NCI-H128 (cell line): ENCODE results near the gene PLEK2.
"Not testable (repeated sequence)": the region's sequence is repeated elsewhere in the genome, so short reads cannot be mapped to it uniquely, and the experiment has no call there.

ENCODE experiments used
- DNase-seq: peaks from one replicate; lab custom pipeline; 2025; ENCODE audit not compliant: unreplicated experiment; lab: John Stamatoyannopoulos, UW

PLEK2 gene

GRCh38 chr14:67429510-67430205 lies 17.7 kb upstream of the PLEK2 start:
- DNase-seq: no peak

- no peak for DNase-seq
These were observed 16.6 kb upstream of the PLEK2 start for GRCh38 chr14:67428501-67429031.

DNA sequence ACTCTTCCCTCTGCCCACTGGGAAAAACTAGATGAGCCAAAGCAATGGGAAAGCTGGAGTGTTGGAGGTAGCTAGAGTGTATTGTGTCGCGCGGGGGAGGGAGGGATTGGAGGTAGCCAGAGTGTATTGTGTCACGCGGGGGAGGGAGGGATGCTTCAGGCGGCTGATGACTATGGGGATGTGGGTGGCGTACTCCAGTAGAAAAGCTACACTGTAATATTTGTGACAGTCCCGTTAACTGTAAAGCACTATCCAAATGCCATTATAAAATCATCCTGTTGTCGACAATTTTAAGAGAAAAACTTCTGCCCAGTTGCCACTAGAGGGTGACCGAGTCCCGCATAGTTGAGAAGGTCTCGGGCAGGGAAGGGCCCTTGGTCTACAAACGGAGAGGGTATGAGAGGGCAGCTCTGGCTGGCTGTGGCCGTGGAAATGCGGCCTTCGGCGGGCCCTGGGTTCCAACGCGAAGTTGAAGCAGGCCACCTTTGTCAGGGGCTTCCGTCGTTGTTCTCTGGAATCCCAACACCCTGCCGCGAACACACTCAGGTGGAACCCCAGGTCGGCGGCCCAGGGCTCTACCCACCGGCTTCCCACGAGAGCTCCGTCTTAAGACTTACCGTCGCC lies 15.1 kb upstream of the PLEK2 start:
- peak; percentile 57 for DNase-seq

GRCh38 chr14:67426161-67426560 lies 14.2 kb upstream of the PLEK2 start:
- no peak for DNase-seq

GRCh38 chr14:67425608-67426007 lies 13.6 kb upstream of the PLEK2 start:
- no peak for DNase-seq

DNA sequence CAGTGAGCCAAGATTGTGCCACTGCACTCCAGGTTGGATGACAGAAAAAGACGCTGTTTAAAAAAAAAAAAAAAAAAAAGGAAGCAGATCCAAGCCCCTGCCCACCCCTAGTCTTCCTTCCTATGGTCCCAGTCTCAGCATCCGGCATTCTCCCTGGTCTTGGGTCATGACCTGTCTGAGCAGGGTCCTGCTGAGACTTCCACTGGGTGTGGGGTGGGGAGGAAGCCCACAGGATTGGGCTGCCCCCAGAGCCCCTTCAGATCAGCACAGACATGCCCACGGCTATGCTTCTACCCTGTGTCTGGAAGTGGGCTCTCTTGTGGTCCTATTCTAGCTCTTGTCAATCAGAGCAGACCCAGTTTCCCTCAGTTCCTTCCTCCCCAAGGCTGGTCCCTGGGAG lies 12.6 kb upstream of the PLEK2 start:
- no peak for DNase-seq

DNA sequence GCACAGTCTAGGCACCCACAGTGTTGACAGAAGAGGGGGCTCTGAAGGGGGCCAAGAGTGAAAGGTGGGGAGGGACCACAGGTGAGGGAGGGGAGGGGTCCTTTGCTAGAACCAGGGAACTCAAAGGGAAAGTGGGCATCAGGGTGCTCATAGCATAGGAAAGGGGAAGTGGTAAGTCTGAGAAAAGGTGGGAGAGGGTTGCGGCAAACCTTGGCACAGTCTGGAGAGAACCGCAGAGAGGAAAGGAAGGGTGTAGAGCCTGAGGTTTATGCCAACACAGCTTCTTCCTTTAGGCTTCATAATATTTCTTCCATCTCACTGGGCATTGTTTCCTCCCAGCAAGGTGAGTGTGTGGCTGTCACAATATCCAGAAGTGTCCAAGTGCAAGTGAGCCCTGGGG lies 11.5 kb upstream of the PLEK2 start:
- DNase-seq: no peak

DNA sequence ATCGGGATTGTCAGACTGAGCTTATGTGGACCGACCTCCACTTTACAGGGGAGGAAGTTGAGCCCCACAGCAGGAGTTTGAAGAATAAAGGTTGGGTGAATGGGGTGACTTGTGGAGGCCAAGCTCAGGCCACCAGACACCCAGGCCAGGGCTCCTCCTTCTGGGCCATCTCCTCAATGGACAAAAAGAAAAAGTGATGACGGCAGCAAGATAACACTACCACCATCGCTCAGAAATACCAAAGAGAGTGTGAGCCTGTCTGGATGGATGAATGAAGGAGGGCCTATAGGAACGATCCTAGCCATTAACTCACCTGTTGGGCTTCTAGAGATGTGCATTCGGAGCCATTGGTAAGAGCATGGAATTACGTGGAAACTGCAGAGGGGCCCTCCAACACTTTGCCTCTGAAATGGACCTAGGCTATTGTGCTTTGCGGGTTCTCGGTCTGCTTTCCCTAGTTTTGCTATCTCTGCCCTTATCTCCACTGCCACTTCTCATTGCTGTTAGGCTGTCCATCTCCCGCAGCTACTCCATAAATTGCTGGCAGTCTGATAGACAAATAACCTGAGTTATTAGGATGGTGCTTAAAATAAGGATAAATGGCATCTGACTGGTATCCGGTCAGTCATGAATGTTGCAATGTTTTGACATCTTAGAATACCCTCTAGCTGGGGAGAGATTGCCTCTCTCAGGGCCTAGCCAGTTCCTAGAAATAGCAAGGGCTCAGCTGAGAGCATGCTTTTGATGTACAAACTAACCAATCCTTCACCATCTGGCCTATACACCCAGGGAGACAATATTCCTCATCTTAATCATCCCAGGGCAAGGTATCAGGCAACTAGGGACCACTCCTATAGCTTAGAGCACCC lies 9.6 kb upstream of the PLEK2 start:
- DNase-seq: no peak

DNA sequence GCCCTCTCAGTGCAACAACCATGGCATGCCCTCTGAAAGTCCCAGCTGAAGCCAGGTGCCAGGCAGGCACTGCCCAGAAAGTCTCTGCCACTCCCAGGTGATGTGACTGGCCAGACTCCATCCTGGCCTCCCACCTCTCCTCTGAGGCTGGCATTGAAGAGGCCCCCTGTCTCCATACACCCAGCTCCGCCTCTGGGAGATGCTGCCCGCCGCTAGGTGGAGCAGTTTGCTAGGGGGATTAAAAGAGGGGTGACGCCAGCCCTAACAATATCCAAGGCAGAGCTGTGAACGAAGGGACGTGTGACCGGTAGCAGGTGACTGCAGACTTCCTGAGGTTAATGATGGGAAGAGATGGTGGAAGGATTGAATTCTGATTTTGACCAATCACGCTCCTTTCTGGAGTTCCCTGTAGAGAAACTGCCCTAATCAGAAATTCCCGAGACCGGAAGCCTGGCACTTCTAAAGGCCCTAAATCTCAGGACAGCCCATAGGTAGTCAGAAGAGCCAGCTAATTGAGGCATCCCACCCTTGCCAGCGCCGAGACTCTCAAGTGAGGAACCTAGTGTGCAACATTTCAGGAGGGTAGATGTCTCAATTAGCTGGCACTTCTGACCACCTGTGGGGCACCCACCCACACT lies 8.3 kb upstream of the PLEK2 start:
- DNase-seq: no peak

DNA sequence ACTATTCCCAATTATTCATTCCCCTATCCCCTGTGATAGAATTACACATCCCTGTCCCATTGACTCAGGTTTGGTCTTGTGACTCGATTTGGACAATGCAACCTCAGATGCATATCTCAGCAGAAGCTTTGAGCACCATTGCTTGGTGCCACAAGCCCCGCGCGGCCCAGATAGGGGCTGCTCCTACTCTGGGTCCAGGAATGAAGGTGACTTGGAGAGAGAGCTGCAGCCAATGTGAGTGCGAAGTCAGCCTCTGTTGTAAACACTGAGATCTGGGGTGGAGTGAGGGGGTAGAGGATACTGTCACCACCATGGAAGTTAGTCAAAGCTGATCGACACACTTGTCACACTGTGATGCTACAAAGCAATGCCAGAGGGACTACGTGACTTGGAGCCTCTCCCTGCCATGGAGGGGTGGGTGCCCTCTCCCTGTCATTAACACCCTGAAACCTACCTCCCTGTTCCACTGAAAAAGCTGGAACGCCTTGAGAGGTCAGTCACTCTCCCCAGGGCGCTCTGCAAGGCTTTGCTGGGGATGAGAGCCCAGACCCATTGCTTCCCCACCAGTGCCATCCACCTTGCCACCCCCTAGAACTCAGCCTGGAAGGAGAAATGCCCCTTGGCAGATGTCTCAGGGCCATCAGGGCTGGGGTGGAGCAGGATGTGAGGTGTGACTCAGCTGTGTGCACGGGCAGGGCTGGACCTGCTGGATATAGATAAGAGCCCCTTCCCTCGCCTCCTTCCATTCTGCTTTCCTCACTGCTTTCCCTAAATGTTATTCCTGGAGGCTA lies 6.6 kb upstream of the PLEK2 start:
- no peak for DNase-seq

DNA sequence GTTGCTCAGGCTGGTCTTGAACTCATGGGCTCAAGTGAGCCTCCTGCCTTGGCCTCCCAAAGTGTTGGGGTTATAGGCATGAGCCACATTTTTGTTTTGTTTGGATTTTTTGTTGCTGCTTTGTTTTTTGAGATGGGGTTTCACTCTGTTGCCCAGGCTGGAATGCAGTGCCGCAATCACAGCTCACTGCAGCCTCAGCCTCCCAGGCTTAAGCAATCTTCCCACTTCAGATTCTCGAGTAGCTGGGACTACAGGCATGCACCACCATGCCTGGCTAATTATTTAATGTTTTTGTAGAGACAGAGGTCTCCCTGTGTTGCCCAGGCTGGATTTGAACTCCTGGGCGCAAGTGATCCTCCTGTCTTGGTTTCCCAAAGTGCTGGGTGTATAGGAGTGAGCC lies 5.7 kb upstream of the PLEK2 start:
- DNase-seq: no peak

DNA sequence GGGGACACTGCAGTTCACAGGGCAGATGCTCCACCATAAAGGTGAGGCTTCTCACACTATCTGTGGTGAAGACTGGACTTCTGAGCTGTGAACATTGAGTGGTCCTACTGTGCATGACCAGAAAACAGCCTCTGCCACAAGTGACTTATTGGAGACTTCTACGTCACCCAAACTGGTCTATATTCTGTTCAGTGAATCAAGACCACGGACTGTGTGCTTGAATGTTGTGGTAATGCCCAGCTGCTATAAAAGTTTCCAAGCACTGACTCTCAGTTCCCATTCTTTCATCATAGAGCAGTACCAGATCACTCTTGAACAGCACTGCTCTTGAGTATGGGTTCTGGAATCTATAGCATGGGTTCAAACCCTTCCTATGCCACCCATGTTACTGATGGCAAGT lies 4.8 kb upstream of the PLEK2 start:
- DNase-seq: no peak

GRCh38 chr14:67416085-67416484 lies 4.1 kb upstream of the PLEK2 start:
- no peak for DNase-seq

- DNase-seq: not testable (repeated sequence)
These were observed 3.6 kb upstream of the PLEK2 start for GRCh38 chr14:67415610-67416009.

DNA sequence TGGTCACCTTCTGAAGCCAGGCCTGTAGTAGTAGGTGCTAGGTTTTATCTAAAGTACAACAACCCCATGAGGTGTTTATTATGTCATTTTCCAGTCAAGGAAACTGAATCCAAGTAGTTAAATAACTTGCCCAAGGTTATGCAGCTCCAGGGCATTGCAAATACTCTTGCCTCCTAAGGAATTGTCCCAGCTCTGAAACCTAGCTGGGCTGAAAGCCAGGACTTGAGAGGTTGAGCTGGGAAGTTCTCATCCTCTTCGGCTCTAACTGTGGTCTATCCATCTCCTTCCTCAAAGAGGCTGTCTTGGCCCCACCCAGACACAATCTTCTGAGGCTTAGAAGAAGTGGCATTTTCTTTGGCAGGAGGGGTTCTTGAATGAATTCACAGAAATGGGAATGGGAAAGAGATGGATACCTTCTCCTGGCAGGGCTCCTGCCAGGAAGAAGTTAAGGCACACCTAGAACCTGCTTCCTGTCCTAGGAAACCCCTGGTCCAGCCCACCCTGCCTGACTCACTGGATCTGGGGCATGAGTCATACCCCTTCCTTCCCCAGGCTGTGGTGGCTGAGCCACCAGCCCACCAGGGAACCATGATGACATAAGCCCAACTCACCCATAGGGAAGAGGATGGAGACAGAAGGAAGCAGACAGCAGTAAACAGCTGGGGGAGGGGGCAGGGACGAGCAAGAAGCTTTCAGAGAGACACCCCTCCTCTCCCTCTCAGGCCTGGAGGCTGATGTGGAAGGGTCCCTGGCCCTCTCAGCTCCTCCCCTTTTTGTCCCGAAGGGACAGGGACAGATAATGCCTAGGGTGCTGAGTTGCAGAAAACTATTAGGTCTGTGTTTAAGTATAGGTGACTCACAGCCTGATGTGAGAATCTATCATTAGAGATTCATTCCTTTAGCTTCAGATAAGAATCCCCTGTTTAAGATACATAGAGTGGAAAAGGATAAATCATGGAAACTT lies 2.1 kb upstream of the PLEK2 start:
- no peak for DNase-seq

- no peak for DNase-seq
These were observed 595 bp downstream of the PLEK2 start for GRCh38 chr14:67411370-67411769.

DNA sequence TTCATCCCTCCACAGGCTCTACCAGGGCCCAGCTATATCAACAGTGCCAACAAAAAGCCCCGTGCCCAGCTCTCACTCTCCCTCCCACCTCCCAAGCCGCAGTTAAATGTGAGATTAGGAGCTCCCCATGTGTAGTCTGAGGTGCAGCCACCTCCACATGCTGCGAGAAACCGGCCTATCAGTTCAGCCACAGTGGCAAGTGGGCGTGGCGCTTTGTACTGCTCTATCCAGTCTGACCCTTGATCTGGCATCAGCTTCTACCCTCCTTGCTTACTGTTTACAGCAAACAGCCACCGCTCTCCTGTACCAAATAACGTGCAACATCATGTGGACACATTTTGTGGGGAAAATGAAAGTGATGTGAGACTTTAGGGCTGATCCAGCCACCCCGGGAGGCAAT lies 1.7 kb downstream of the PLEK2 start:
- no peak for DNase-seq

- no peak for DNase-seq
These were observed 2.5 kb downstream of the PLEK2 start for GRCh38 chr14:67409461-67409860.

- not testable (repeated sequence) for DNase-seq
These were observed 3.7 kb downstream of the PLEK2 start for GRCh38 chr14:67408122-67408801.
